OCI-LY1 (cell line): Measurements from ENCODE around the gene CCDC14.
"Not testable (repeated sequence)": the region's sequence is repeated elsewhere in the genome, so short reads cannot be mapped to it uniquely, and the experiment has no call there.

ENCODE experiments used
- H2AFZ ChIP-seq: fragments of 200-600 bp; sonication (generic), shearing (Covaris generic); 2 replicates; pipeline ENCODE4 v1.6.0; 2014; ENCODE audit warnings: antibody characterized with exemption, mild to moderate bottlenecking, low read length
- H3F3A ChIP-seq: fragments of 200-600 bp; sonication (generic), shearing (Covaris generic); 2 replicates; pipeline ENCODE4 v1.6.0; 2014; ENCODE audit warnings: mild to moderate bottlenecking, antibody characterized with exemption, low read length, moderate library complexity; ENCODE audit not compliant: insufficient read depth
- H3K27ac ChIP-seq: fragments of 200-600 bp; sonication (generic); 2 replicates; pipeline ENCODE4 v1.5.1; 2014; ENCODE audit warnings: low read length, mixed run types, mild to moderate bottlenecking, low read depth; ENCODE audit not compliant: poor library complexity, severe bottlenecking
- H3K27me3 ChIP-seq: fragments of 200-600 bp; sonication (generic); 2 replicates; pipeline ENCODE4 v1.6.0; 2014; ENCODE audit warnings: antibody characterized with exemption, mild to moderate bottlenecking, low read length, moderate library complexity; ENCODE audit not compliant: insufficient read depth
- H3K36me3 ChIP-seq: fragments of 200-600 bp; sonication (generic); 2 replicates; pipeline ENCODE4 v1.6.1; 2014; ENCODE audit warnings: mild to moderate bottlenecking, antibody characterized with exemption, low read length, moderate library complexity, mixed read lengths; ENCODE audit not compliant: insufficient read depth
- H3K4me1 ChIP-seq: fragments of 200-600 bp; sonication (generic); 2 replicates; pipeline ENCODE4 v1.5.1; 2014; ENCODE audit warnings: mild to moderate bottlenecking, low read length, moderate library complexity; ENCODE audit not compliant: insufficient read depth, severe bottlenecking
- H3K4me2 ChIP-seq: fragments of 200-600 bp; sonication (generic), shearing (Covaris generic); 2 replicates; pipeline ENCODE4 v1.6.1; 2014; ENCODE audit warnings: low read length
- H3K4me3 ChIP-seq: fragments of 200-600 bp; sonication (generic); 2 replicates; pipeline ENCODE4 v1.5.1; 2014; ENCODE audit warnings: low read length, low read depth, mild to moderate bottlenecking, mixed read lengths; ENCODE audit not compliant: poor library complexity, severe bottlenecking
- H3K79me2 ChIP-seq: fragments of 200-600 bp; shearing (Covaris generic); 2 replicates; pipeline ENCODE4 v1.6.1; 2016; ENCODE audit warnings: mixed run types, low read length, mixed read lengths; ENCODE audit not compliant: insufficient read depth
- H3K9ac ChIP-seq: fragments of 200-600 bp; sonication (generic), shearing (Covaris generic); 2 replicates; pipeline ENCODE4 v1.6.1; 2014; ENCODE audit warnings: mild to moderate bottlenecking, low read length, mixed read lengths
- H3K9me2 ChIP-seq: fragments of 200-600 bp; sonication (generic), shearing (Covaris generic); 2 replicates; pipeline ENCODE4 v1.6.1; 2014; ENCODE audit warnings: low read depth, mild to moderate bottlenecking, low read length, mixed read lengths
- H3K9me3 ChIP-seq: fragments of 200-600 bp; shearing (Covaris generic); 2 replicates; pipeline ENCODE4 v1.6.1; 2014; ENCODE audit warnings: low read length, mixed read lengths
- H4K20me1 ChIP-seq: fragments of 200-600 bp; sonication (generic), shearing (Covaris generic); 2 replicates; pipeline ENCODE4 v1.6.0; 2016; ENCODE audit warnings: mild to moderate bottlenecking, low read length; ENCODE audit not compliant: insufficient read depth
- CTCF ChIP-seq: fragments of 200-600 bp; sonication (generic), shearing (Covaris generic); IDR thresholded peaks from 2 replicates; pipeline ENCODE4 v1.5.1; 2017; ENCODE audit warnings: mild to moderate bottlenecking, antibody characterized with exemption, low read length, moderate library complexity, mixed read lengths
- EZH2 ChIP-seq: fragments of 200-600 bp; sonication (generic), shearing (Covaris generic); IDR thresholded peaks from 2 replicates; pipeline ENCODE4 v1.8.0; 2017; ENCODE audit warnings: borderline replicate concordance, mixed run types, mild to moderate bottlenecking, antibody characterized with exemption, low read length, moderate library complexity, mixed read lengths

CCDC14 gene

GRCh38 chr3:123971406-123971805, 10.4 kb upstream of the CCDC14 start:
- Histone ChIP-seq H3K27me3 (no peaks in the 10 kb centered on the region), H3F3A (no peaks in the 10 kb centered on the region), H3K36me3 (no peaks in the 10 kb centered on the region), H3K4me1 (no peaks in the 10 kb centered on the region), H3K4me2 (no peak overlapping the region), H4K20me1 (no peaks in the 10 kb centered on the region), H3K27ac (no peak overlapping the region), H3K4me3 (no peak overlapping the region), H2AFZ (no peak overlapping the region), H3K79me2 (no peaks in the 10 kb centered on the region), H3K9me3 (no peaks in the 10 kb centered on the region), H3K9me2 (no peaks in the 10 kb centered on the region), H3K9ac (no peak overlapping the region)
- no peak for TF ChIP-seq EZH2
- no peak for TF ChIP-seq CTCF

- not testable (repeated sequence) for H3K79me2 ChIP-seq, H3K27ac ChIP-seq, H3K4me2 ChIP-seq, H2AFZ ChIP-seq, H3K9me3 ChIP-seq, H4K20me1 ChIP-seq, H3K36me3 ChIP-seq, H3K4me3 ChIP-seq, H3K9ac ChIP-seq, H3K9me2 ChIP-seq, H3K27me3 ChIP-seq, H3K4me1 ChIP-seq, H3F3A ChIP-seq
These were observed 6.2 kb upstream of the CCDC14 start for GRCh38 chr3:123967260-123967659.

- not testable (repeated sequence) for H3K36me3 ChIP-seq, H3K9me3 ChIP-seq, H3K9me2 ChIP-seq, H3K27ac ChIP-seq, H3F3A ChIP-seq, H3K27me3 ChIP-seq, H3K4me1 ChIP-seq, H3K4me3 ChIP-seq, H3K4me2 ChIP-seq, H2AFZ ChIP-seq, H3K9ac ChIP-seq, H4K20me1 ChIP-seq, H3K79me2 ChIP-seq
These were observed 5.8 kb upstream of the CCDC14 start for GRCh38 chr3:123966799-123967198.

- not testable (repeated sequence) for H3K4me3 ChIP-seq, H3K4me2 ChIP-seq, H4K20me1 ChIP-seq, H3K9me2 ChIP-seq, H2AFZ ChIP-seq, H3K27me3 ChIP-seq, H3K36me3 ChIP-seq, H3K79me2 ChIP-seq, H3K27ac ChIP-seq, H3K9ac ChIP-seq, H3K9me3 ChIP-seq, H3F3A ChIP-seq
- H3K4me1 ChIP-seq, result peaks cover 12% of the 10 kb centered on the region
These were observed 3.8 kb upstream of the CCDC14 start for GRCh38 chr3:123964793-123965192.

GRCh38 chr3:123961508-123961856, 453 bp upstream of the CCDC14 start:
- Histone ChIP-seq H3K27ac (peak overlapping the region; percentile 46), H3K9me3 (no peaks in the 10 kb centered on the region), H3K36me3 (no peaks in the 10 kb centered on the region), H3K4me1 (peaks cover 33% of the 10 kb centered on the region), H3K4me2 (peak overlapping the region; percentile 76), H3K79me2 (peaks cover 12% of the 10 kb centered on the region; the same call in 1 of the 2 replicates), H4K20me1 (no peaks in the 10 kb centered on the region), H3K4me3 (peak overlapping the region; percentile 70), H3F3A (no peaks in the 10 kb centered on the region), H3K9me2 (no peaks in the 10 kb centered on the region), H3K9ac (peak overlapping the region; percentile 71), H2AFZ (peak overlapping the region; percentile 95; the same call in 1 of the 2 replicates), H3K27me3 (no peaks in the 10 kb centered on the region)
- TF ChIP-seq CTCF, result no peak
